OCI-LY7 (cell line): ENCODE measurements around the gene DOCK4. TPM values are rescaled to one million over a fixed set of nuclear protein-coding genes. Genes with fewer than 3 reads are reported as not detected.

Source experiments
- BruUV-seq: library from RNA; stranded (reverse); fragments of 400-500 nt; replicated peaks from 2 replicates; lab custom pipeline; 2021; lab: Mats Ljungman, UMichigan
- CTCF ChIA-PET: fragments of 300-600 bp; sonication (Branson Sonifier 250); formaldehyde crosslinking; loops from one replicate; lab custom pipeline; 2022; ENCODE audit warnings: antibody characterized with exemption; ENCODE audit not compliant: unreplicated experiment; lab: Charles Lee
- POLR2A ChIA-PET: fragments of 300-600 bp; sonication (Branson Sonifier 250); formaldehyde crosslinking; loops from one replicate; lab custom pipeline; 2022; ENCODE audit warnings: antibody characterized with exemption; lab: Charles Lee
- DNase-seq: peaks from one replicate; pipeline ENCODE4 v3.0.0-alpha.2; 2015; ENCODE audit warnings: low spot score
- H2AFZ ChIP-seq: fragments of 200-600 bp; sonication (generic), shearing (Covaris generic); 2 replicates; pipeline ENCODE4 v1.6.1; 2014; ENCODE audit warnings: mild to moderate bottlenecking, antibody characterized with exemption, low read length, moderate library complexity
- H3K27ac ChIP-seq: fragments of 200-600 bp; sonication (generic); 2 replicates; pipeline ENCODE4 v1.5.1; 2014; ENCODE audit warnings: mixed run types, low read depth, mild to moderate bottlenecking, moderate library complexity, low read length, inconsistent platforms; ENCODE audit not compliant: poor library complexity, severe bottlenecking
- H3K36me3 ChIP-seq: fragments of 200-600 bp; sonication (generic); 2 replicates; pipeline ENCODE4 v1.6.1; 2014; ENCODE audit warnings: mild to moderate bottlenecking, antibody characterized with exemption, low read length, moderate library complexity, mixed read lengths; ENCODE audit not compliant: insufficient read depth
- H3K4me1 ChIP-seq: fragments of 200-600 bp; sonication (generic); 2 replicates; pipeline ENCODE4 v1.5.1; 2014; ENCODE audit warnings: mild to moderate bottlenecking, low read length; ENCODE audit not compliant: insufficient read depth, poor library complexity, severe bottlenecking
- H3K4me2 ChIP-seq: fragments of 200-600 bp; sonication (generic); 2 replicates; pipeline ENCODE4 v1.6.1; 2014; ENCODE audit warnings: mild to moderate bottlenecking, low read length
- H3K4me3 ChIP-seq: fragments of 200-600 bp; sonication (generic); 2 replicates; pipeline ENCODE4 v1.5.1; 2014; ENCODE audit warnings: mild to moderate bottlenecking, low read depth, low read length; ENCODE audit not compliant: poor library complexity, severe bottlenecking
- H3K79me2 ChIP-seq: fragments of 200-600 bp; sonication (generic); 2 replicates; pipeline ENCODE4 v1.6.1; 2016; ENCODE audit warnings: low read depth, mild to moderate bottlenecking, low read length, moderate library complexity, mixed read lengths; ENCODE audit not compliant: insufficient read depth
- H3K9me2 ChIP-seq: fragments of 200-600 bp; sonication (generic); 2 replicates; pipeline ENCODE4 v1.6.1; 2016; ENCODE audit warnings: mild to moderate bottlenecking, low read length, mixed read lengths; ENCODE audit not compliant: insufficient read depth
- H3K9me3 ChIP-seq: fragments of 200-600 bp; sonication (generic); 2 replicates; pipeline ENCODE4 v1.6.1; 2014; ENCODE audit warnings: mild to moderate bottlenecking, mixed run types, low read length, mixed read lengths
- H4K20me1 ChIP-seq: fragments of 200-600 bp; sonication (generic); 2 replicates; pipeline ENCODE4 v1.6.1; 2014; ENCODE audit warnings: mild to moderate bottlenecking, antibody characterized with exemption, low read length, moderate library complexity, mixed read lengths; ENCODE audit not compliant: insufficient read depth
- CTCF ChIP-seq: fragments of 200-600 bp; sonication (generic); conservative IDR thresholded peaks from 2 replicates; pipeline ENCODE4 v1.5.1; 2014; ENCODE audit warnings: mild to moderate bottlenecking, antibody characterized with exemption, low read length, moderate library complexity, mixed read lengths
- EZH2phosphoT487 ChIP-seq: fragments of 200-600 bp; sonication (generic); IDR thresholded peaks from 2 replicates; pipeline ENCODE4 v1.6.1; 2018; ENCODE audit warnings: low read depth, borderline replicate concordance, mild to moderate bottlenecking, mixed run types, antibody characterized with exemption, low read length, moderate library complexity, mixed read lengths
- intact Hi-C: fragments of 100-400 bp; cut with micrococcal nuclease; formaldehyde crosslinking; loops from one replicate; pipeline ENCODE4 v1.10.0; 2022; ENCODE audit not compliant: unreplicated experiment
- total RNA-seq, 2 experiments: library from RNA; depleted of rRNA in 1 of 2; stranded (reverse); fragments of >200 nt in 1 of 2; shearing (Covaris generic) in 1 of 2; gene quantifications; 2 replicates each; pipeline ENCODE4 v1.2.3, GENCODE V29; 2014 to 2022

Gene DOCK4
- total RNA-seq, 2 experiments from 2014 or later = 0.91 to 4.9 TPM

- TF ChIP-seq CTCF (no peak), EZH2phosphoT487 (no peak)
- ChIA-PET POLR2A (no interaction called here), CTCF (no interaction called here)
- Histone ChIP-seq H3K4me3 (no peak overlapping the region), H3K79me2 (no peaks in the 10 kb centered on the region), H3K9me2 (no peaks in the 10 kb centered on the region), H4K20me1 (no peaks in the 10 kb centered on the region), H3K4me1 (no peaks in the 10 kb centered on the region), H3K4me2 (no peak overlapping the region), H3K9me3 (no peaks in the 10 kb centered on the region), H2AFZ (no peak overlapping the region), H3K27ac (no peak overlapping the region), H3K36me3 (no peaks in the 10 kb centered on the region)
- BruUV-seq = no TSS peak
- intact Hi-C loops = no loop called here
- no peak for DNase-seq
Measured at GRCh38 chr7:111958431-111958830, 247.8 kb downstream of the DOCK4 start.

GRCh38 chr7:111955616-111956015, 250.6 kb downstream of the DOCK4 start:
- no peak overlapping the region for H3K27ac ChIP-seq
- no peak for TF ChIP-seq CTCF
- TF ChIP-seq EZH2phosphoT487 = no peak
- no peaks in the 10 kb centered on the region for H3K36me3 ChIP-seq
- H4K20me1 ChIP-seq = no peaks in the 10 kb centered on the region
- ChIA-PET POLR2A (no interaction called here), CTCF (no interaction called here)
- no peak overlapping the region for H2AFZ ChIP-seq
- H3K79me2 ChIP-seq = no peaks in the 10 kb centered on the region
- H3K4me2 ChIP-seq = no peak overlapping the region
- no peaks in the 10 kb centered on the region for H3K9me3 ChIP-seq
- DNase-seq = no peak
- no peaks in the 10 kb centered on the region for H3K4me1 ChIP-seq
- intact Hi-C loops = no loop called here
- H3K4me3 ChIP-seq = no peak overlapping the region
- H3K9me2 ChIP-seq = no peaks in the 10 kb centered on the region
- BruUV-seq = no TSS peak

GRCh38 chr7:111954474-111955381, 251.5 kb downstream of the DOCK4 start:
- Histone ChIP-seq H3K27ac (no peak overlapping the region), H2AFZ (no peak overlapping the region), H3K4me1 (no peaks in the 10 kb centered on the region), H4K20me1 (no peaks in the 10 kb centered on the region), H3K79me2 (no peaks in the 10 kb centered on the region), H3K4me3 (no peak overlapping the region), H3K36me3 (no peaks in the 10 kb centered on the region), H3K9me3 (no peaks in the 10 kb centered on the region), H3K9me2 (no peaks in the 10 kb centered on the region), H3K4me2 (no peak overlapping the region)
- no TSS peak for BruUV-seq
- intact Hi-C loops = no loop called here
- TF ChIP-seq CTCF = no peak
- no peak for TF ChIP-seq EZH2phosphoT487
- POLR2A ChIA-PET = no interaction called here
- CTCF ChIA-PET = no interaction called here
- DNase-seq = no peak
